Measurements from ENCODE around the gene RTN4RL1. TPM values are rescaled to one million over a fixed set of nuclear protein-coding genes. Genes with fewer than 3 reads are reported as not detected.

RTN4RL1 gene
- total RNA-seq, 1 experiment from 2014 or later: not detected

GRCh38 chr17:2047590-2047989 lies 22.5 kb upstream of the RTN4RL1 start:
- no peak for DNase-seq (ENCODE audit: low read depth)

- no peak for DNase-seq (ENCODE audit: low read depth)
These were observed 19.2 kb upstream of the RTN4RL1 start for GRCh38 chr17:2044263-2044894.

- peak; percentile 64 for DNase-seq (ENCODE audit: low read depth)
These were observed 18.7 kb upstream of the RTN4RL1 start for GRCh38 chr17:2043785-2044184.

GRCh38 chr17:2042933-2043332 lies 17.8 kb upstream of the RTN4RL1 start:
- DNase-seq (ENCODE audit: low read depth): no peak

- peak; percentile 59 for DNase-seq (ENCODE audit: low read depth)
These were observed 17.3 kb upstream of the RTN4RL1 start for GRCh38 chr17:2042390-2042847.

GRCh38 chr17:2041561-2042389 lies 16.6 kb upstream of the RTN4RL1 start, which contains the start of gene OVCA2:
OVCA2 (plus strand) TSS chr17:2042022; CDS start chr17:2042048, 26 bp downstream.
- DNase-seq (ENCODE audit: low read depth): peak; percentile 98

GRCh38 chr17:2040942-2041560 lies 15.9 kb upstream of the RTN4RL1 start:
- no peak for DNase-seq (ENCODE audit: low read depth)

- DNase-seq (ENCODE audit: low read depth): no peak
These were observed 15.2 kb upstream of the RTN4RL1 start for GRCh38 chr17:2040219-2040827.

GRCh38 chr17:2037155-2037554 lies 12.0 kb upstream of the RTN4RL1 start:
- no peak for DNase-seq (ENCODE audit: low read depth)

- no peak for DNase-seq (ENCODE audit: low read depth)
These were observed 10.7 kb upstream of the RTN4RL1 start for GRCh38 chr17:2035541-2036488.

GRCh38 chr17:2034806-2035540 lies 9.8 kb upstream of the RTN4RL1 start:
- no peak for DNase-seq (ENCODE audit: low read depth)

GRCh38 chr17:2034157-2034556 lies 9.0 kb upstream of the RTN4RL1 start:
- DNase-seq (ENCODE audit: low read depth): no peak

- DNase-seq (ENCODE audit: low read depth): no peak
These were observed 8.0 kb upstream of the RTN4RL1 start for GRCh38 chr17:2033153-2033552.

GRCh38 chr17:2030779-2031163 lies 5.6 kb upstream of the RTN4RL1 start:
- DNase-seq (ENCODE audit: low read depth): no peak

GRCh38 chr17:2029911-2030778 lies 5.0 kb upstream of the RTN4RL1 start, which contains the start of gene DPH1:
DPH1 (plus strand) TSS chr17:2030153; CDS start chr17:2030170, 17 bp downstream.
- DNase-seq (ENCODE audit: low read depth): peak; percentile 92

- no peak for DNase-seq (ENCODE audit: low read depth)
These were observed 3.6 kb upstream of the RTN4RL1 start for GRCh38 chr17:2028737-2029136.

- DNase-seq (ENCODE audit: low read depth): no peak
These were observed 3.1 kb upstream of the RTN4RL1 start for GRCh38 chr17:2028234-2028614.

GRCh38 chr17:2027528-2028233 lies 2.5 kb upstream of the RTN4RL1 start:
- DNase-seq (ENCODE audit: low read depth): no peak
